ENCODE measurements around the gene NDUFB10.
"Not testable (repeated sequence)": the region's sequence is repeated elsewhere in the genome, so short reads cannot be mapped to it uniquely, and the experiment has no call there.

NDUFB10 gene

GRCh38 chr16:1947369-1947670 lies 12.0 kb upstream of the NDUFB10 start:
- DNase-seq = no peak

GRCh38 chr16:1949507-1949906 lies 9.8 kb upstream of the NDUFB10 start:
- DNase-seq = no peak

DNA sequence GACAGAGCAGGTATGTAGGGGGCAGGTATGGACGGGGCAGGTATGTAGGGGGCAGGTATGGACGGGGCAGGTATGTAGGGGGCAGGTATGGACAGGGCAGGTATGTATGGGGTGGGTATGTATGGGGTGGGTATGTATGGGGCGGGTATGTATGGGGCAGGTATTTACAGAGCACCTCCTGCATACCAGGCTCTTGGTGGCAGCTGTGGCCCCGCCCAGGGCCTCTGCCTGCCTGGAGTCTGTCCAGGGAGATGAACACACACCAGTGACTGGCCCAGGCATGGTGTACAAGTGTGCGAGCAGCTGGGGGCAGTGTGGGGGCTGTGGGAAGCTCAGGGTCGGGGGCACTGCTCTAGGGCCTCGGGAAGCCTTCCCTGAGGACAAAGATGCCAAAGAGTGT lies 9.3 kb upstream of the NDUFB10 start:
- DNase-seq = no peak

- no peak for DNase-seq
Measured at GRCh38 chr16:1950559-1950958, 8.8 kb upstream of the NDUFB10 start.

DNA sequence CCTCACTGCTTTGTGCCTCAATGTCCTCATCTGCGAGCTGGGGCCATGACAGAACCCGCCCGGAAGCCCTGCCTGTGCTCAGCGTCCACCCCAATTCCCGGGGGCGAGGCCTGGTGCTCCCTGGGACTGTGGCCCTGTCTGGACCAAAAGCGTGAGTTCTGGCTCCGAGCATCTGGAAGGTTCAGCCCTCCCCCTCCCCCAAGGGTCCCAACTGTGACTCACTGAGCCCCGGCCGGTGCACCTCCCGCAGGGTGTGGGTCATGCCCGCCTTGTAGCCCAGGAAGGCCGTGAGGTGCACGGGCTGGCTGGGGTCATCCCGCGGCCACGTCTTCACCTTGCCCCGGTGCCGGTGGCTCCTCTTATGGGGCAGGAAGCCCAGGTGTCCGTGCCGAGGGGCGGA lies 5.6 kb upstream of the NDUFB10 start:
- no peak for DNase-seq

DNA sequence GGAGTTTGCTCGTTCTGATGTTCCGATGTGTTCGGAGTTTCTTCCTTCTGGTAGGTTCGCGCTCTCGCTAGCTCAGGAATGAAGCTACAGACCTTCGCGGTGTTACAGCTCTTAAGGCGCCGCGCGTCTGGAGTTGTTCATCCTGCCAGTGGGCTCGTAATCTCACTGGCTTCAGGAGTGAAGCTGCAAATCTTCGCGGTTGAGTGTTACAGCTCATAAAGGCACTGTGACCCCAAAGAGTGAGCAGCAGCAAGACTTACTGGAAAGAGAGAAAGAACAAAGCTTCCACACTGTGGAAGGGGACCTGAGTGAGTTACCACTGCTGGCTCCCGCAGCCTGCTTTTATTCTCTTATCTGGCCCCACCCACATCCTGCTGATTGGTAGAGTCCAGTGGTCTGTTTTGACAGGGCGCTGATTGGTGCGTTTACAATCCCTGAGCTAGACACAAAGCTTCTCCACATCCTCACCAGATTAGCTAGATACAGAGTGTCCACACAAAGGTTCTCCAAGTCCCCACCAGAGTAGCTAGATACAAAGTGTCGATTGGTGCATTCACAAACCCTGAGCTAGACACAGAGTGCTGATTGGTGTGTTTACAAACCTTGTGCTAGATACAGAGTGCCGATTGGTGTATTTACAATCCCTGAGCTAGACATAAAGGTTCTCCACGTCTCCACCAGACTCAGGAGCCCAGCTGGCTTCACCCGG lies 1.8 kb upstream of the NDUFB10 start:
- not testable (repeated sequence) for DNase-seq

GRCh38 chr16:1958143-1958491 lies 1.2 kb upstream of the NDUFB10 start:
- DNase-seq = not testable (repeated sequence)

DNA sequence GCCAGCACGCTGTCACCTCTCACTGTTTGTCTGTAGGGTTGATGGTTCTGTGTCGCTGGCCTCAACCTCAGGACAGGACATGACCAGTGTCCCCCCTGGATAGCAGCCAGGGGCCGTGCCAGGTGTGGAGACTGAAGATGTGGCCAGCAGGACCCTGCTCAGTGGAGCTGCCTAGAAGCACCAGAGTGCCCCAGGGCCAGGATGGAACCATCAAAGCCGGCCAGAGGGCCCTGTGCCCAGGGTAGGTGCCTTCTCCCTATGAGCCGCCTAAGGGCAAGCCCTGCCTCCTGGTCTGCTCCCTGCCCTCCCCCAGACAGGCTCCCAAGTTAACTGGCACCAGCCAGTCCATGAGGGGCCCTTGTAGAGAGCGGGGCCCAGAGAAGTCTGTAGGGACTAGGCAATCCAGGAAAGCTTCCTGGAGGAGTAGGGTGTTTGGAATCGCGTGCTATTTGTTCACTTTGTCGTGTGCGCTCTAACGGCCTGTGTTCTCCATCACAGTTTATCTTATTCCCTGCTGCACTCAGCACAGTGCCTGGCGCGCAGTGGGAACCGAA lies 546 bp upstream of the NDUFB10 start:
- no peak for DNase-seq

GRCh38 chr16:1960665-1961630 lies 1.6 kb downstream of the NDUFB10 start:
- peak; percentile 73 for DNase-seq

DNA sequence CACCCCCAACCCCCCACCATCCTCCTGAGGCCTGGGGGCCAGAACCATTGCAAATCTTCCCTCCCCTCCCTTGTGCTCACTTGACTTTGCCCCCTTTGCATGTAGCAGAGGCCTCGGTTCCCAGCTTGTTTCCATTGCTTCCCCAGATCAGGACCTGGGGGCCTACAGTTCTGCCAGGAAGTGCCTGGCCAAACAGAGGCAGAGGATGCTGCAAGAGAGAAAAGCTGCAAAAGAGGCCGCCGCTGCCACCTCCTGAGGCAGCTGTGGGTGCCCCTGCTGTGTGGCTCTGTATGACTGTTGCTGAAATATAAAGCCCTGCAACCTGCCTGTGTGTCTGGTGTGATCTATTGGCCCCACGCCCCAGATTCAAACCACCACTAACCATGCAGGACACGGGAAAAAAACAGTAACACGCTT lies 2.3 kb downstream of the NDUFB10 start:
- DNase-seq = peak; percentile 52

DNA sequence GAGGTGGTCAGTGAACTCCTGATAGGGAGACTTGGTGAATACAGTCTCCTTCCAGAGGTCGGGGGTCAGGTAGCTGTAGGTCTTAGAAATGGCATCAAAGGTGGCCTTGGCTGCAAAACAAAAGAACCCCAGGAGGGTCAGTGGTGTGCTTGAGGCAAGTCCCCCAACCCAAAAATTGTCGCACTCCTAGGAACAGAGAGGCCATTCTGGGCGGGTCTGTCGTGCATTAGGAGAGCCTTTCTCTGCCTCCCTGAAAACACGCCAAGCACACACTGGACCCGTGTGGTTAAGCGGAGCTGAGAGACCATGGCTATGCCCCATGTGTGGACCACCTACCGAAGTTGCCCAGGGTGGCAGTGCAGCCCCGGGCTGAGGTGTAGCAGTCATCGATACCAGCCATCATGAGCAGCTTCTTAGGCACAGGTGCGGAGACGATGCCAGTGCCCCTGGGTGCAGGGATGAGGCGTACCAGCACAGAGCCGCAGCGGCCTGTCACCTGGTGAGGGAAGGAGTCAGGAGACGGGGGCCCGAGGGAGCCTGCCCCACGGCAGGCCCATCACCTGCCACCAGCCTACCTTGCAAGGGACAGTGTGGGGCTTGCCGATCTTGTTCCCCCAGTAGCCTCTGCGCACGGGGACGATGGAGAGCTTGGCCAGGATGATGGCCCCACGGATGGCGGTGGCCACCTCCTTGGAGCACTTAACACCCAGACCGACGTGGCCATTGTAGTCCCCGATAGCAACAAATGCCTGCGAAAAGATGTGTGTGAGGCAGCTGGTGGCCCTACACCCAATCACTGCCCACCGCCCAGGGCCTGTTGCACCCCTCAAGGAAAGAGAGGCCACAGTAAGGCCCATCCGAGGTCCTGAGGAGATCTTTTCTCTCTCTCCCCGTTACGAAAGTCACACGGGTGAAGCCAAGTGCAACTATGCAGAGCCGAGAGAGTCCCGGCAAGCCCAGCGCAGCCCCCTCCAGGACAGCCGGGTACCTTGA lies 3.1 kb downstream of the NDUFB10 start:
- peak; percentile 34 for DNase-seq

- DNase-seq = peak; percentile 60
Measured at GRCh38 chr16:1963806-1964505, 4.6 kb downstream of the NDUFB10 start.

GRCh38 chr16:1964506-1965395 lies 5.4 kb downstream of the NDUFB10 start, which contains the start of gene RPS2:
Gene RPS2, minus strand, starts transcription at chr16:1964826. Its CDS starts 201 bp downstream, at chr16:1964625.
- DNase-seq = peak; percentile 98

GRCh38 chr16:1965396-1966001 lies 6.2 kb downstream of the NDUFB10 start:
- DNase-seq = peak; percentile 34

DNA sequence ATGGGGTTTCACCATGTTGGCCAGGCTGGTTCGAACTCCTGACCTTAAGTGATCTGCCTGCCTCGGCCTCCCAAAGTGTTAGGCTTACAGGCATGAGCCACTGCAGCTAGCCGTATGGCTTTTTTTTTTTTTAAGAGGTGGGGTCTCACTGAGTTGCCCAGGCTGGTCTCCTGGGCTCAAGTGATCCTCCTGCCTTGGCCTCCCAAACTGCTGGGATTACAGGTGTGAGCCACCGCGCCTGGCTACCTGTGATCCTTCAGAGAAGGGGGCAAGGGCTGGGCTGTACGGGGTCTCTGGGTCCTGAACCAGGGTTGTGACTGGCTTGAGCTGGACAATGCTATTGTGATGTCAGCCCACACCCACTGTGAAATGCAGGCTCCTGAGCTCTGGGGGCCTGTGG lies 7.1 kb downstream of the NDUFB10 start, which contains the start of gene RNF151:
RNF151 (plus strand) TSS at position 397 of the 400 bp plus-strand sequence. CDS start 26 bp downstream, outside the sequence.
- no peak for DNase-seq

DNA sequence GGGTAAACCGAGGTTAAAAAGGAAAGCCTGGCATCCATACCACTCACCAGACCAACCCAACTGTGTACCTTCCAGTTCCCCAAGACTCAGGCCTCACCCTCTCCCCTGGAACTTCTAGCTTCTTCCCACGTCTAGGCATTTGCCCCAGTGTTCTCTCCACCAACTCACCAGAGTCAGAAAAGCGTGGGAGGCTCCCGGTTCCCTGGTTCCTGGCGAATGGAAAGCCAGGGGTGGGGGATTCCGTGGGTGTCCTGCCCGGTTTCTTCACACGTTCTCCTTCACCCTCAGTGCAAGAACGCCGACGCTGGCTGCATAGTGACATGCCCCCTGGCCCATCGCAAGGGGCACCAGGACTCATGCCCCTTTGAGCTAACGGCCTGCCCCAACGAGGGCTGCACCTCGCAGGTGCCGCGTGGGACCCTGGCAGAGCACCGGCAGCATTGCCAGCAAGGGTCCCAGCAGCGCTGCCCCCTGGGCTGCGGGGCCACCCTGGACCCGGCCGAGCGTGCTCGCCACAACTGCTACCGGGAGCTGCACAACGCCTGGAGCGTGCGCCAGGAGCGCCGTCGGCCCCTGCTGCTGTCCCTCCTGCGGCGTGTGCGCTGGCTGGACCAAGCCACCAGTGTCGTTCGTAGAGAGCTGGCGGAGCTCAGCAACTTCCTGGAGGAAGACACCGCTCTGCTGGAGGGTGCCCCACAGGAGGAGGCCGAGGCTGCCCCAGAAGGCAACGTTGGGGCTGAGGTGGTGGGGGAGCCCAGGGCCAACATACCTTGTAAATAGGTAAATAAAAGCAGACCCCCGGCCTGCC lies 9.0 kb downstream of the NDUFB10 start:
- DNase-seq = no peak

DNA sequence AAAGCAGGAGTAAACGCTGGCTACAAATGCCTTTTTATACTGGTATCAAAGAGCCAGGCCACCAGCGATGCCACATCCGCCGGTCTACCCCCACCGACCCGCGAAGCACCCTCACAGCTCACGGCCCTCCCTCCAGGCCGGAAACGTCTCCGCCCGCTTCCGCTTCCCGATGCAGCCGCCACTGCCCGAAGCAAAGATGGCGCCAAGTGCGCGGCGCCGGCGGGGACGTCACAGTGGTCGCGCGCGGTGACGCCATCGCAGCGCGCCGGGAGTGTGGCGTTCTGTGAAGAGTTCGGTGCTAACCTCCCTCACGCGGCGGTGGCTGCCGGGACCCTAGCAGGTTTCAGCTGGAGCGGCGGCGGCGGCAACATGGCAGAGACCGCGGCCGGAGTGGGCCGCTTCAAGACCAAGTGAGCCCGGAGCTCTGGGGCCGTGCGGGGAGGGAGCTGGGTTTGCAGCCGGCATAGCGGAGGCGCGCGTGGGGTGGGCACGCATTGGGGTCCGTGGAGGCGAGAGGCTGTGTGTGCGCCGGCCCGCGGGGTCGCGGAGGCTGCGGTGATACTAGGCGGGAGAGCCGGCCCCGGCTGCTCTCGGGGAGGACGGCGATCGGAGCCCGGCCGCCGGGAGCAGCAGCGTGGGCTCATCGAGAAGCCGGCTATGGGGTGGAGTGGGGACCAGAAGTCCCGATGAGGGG lies 12.6 kb downstream of the NDUFB10 start, which contains the start of gene TBL3:
TBL3 (plus strand) TSS at position 258 of the 694 bp plus-strand sequence; CDS start at position 370, 112 bp downstream.
- peak; percentile 96 for DNase-seq

DNA sequence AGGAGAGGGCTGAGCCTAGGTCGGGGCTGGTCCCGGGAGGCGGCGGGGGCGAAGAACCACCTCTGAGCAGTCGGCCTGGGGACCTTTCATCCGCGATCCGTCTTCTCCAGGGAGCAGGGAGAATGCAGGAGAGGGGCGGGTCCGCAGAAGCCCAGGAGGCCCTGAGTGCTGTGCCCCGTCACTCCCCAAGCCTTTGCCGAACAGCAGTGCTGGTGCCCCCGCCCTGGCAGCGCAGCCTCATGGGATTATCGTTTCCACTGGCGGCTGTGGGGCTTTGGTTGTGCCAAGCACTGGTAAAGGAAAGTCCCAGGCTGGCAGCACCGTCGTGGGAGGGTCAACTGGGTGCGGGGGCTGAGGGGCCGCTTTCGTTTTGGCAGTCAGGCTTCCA lies 13.1 kb downstream of the NDUFB10 start:
- peak; percentile 40 for DNase-seq
